Activated T-helper 1 cell treated with Interleukin-2 at 50 U/mL for 16 hours (primary cell): ENCODE data around the gene TYSND1.
"Not testable (repeated sequence)": the region's sequence is repeated elsewhere in the genome, so short reads cannot be mapped to it uniquely, and the experiment has no call there.

Experiments used
- DNase-seq: peaks from one replicate; pipeline ENCODE4 v3.0.0-alpha.2; 2020; ENCODE audit warnings: low read depth

The TYSND1 gene

GRCh38 chr10:70109064-70109729 lies 37.3 kb downstream of the TYSND1 start:
- DNase-seq: no peak

DNA sequence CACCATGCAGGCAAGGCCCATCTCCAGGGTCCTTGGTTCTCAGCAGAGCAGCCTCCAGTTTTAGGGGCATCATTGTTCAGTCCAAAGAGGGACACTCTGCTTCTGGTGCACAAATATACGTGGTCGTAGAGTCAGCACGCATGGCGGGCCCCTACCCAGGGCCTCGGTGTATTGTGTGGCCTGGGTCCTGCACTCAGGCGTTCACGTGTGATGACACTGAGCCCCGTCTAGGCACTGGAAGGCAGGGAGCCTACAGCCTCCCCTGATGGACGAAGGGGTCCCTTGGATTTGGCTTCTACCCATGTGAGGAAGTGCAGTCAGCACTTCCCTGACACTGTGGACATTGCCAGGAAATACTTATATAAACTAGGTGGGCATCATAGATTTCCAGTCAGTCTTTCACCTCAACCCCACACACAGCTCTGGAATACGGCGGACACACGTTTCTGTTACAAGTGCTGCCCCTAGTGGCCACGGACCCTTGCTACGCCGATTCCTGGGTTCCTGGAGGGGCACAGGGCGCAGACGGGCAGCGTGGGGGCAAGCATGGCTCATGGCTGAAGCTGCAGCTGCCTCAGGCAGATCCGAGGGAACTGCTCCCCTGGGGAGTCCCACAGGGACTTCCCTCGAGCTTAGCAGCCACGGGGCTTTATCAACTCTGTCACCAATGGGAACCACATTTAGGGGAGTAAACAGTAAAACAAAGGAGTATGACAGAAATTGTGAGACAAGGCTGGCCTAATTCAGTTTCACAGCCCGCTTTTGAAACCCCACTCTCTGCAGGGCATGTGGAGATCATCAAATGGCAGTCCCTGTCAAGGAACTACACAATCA lies 39.3 kb downstream of the TYSND1 start:
- no peak for DNase-seq

- no peak for DNase-seq
Measured at GRCh38 chr10:70101668-70102067, 44.8 kb downstream of the TYSND1 start.

DNA sequence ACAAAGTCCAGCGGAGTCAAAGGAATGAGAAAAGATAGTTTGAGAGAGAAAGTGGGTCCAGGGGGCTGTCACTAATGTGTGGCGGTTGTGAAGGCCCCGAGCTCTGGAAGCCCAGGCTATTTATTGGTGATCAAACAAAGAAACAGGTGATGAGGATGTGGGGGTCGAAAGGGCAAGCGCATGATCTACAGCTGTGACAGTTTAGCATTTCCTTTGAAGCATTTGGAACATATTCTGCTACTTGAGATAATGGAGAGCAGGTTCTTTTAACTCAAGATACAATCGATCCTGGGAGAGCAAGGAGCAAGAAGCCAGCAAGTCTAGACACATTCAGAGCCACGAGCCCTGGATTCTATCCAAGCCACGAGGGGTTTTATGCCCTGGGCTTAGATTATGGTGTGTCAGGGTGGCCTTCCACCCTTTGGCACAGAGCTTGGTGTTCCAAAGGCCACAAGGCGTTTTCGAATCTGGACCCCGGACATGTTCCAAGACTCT lies 45.4 kb downstream of the TYSND1 start:
- not testable (repeated sequence) for DNase-seq

GRCh38 chr10:70098271-70098670 lies 48.2 kb downstream of the TYSND1 start:
- no peak for DNase-seq

- DNase-seq: no peak
Measured at GRCh38 chr10:70097459-70097858, 49.0 kb downstream of the TYSND1 start.

GRCh38 chr10:70096705-70097420 lies 49.6 kb downstream of the TYSND1 start:
- no peak for DNase-seq

- no peak for DNase-seq
Measured at GRCh38 chr10:70096016-70096704, 50.3 kb downstream of the TYSND1 start.

- no peak for DNase-seq
Measured at GRCh38 chr10:70094250-70094649, 52.2 kb downstream of the TYSND1 start.

GRCh38 chr10:70093335-70093944 lies 53.1 kb downstream of the TYSND1 start:
- DNase-seq: no peak

DNA sequence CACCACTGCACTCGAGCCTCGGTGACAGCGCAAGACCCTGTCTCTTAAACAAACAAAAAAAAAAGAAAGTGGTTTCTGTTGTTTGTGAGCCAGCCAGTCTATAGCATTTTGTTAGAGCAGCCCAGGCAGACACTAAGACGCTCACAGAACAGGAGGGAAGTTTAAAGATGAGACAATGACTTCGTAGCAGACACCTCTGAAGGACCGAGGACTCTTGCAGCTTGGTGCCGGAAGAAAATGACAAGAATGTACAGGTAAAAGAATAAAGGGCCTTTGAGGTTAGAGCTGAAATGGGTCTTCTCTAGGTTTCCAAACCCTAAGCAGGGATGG lies 54.1 kb downstream of the TYSND1 start:
- DNase-seq: no peak

GRCh38 chr10:70090951-70091350 lies 55.5 kb downstream of the TYSND1 start:
- DNase-seq: no peak

GRCh38 chr10:70090013-70090412 lies 56.5 kb downstream of the TYSND1 start:
- no peak for DNase-seq

DNA sequence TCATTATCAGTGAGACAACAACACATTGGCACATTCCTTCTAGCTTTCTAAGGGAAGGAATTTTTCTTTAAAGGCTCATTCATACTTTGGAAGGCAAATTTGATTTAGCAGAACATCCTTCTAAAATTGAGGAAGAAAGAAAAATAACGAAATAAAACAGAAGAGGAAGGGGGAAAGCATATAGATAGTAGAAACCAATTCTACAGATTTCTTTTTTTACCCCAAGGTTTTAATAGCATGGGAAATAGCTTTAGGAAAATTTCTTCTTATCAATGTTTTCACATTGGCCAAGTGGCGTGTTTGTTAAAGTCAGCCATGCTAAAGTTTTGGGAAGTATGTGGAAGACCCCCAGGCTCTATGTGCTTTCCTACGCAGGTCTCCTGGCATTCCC lies 58.2 kb downstream of the TYSND1 start:
- DNase-seq: no peak
